ENCODE measurements around the gene DDX5.

DNA sequence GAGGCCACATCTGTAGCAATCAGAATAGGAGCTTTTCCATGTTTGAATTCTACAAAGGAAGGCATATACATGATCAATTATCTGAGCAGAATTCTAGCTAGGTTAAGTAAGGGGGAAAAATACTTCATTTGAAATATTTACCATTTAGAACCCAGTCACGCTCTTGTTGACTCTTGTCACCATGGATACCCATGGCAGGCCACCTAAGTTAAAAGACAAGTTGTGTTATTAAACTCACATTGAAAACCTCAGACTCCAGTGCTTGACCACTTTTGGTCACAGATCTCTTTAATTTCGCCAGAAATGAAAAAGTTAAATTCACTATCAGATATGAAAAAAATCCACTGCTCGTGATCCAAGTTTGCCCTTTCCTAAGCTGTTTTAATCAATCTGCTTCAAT lies 4.1 kb downstream of the DDX5 start:
- TF ChIP-seq, protein P1, sequence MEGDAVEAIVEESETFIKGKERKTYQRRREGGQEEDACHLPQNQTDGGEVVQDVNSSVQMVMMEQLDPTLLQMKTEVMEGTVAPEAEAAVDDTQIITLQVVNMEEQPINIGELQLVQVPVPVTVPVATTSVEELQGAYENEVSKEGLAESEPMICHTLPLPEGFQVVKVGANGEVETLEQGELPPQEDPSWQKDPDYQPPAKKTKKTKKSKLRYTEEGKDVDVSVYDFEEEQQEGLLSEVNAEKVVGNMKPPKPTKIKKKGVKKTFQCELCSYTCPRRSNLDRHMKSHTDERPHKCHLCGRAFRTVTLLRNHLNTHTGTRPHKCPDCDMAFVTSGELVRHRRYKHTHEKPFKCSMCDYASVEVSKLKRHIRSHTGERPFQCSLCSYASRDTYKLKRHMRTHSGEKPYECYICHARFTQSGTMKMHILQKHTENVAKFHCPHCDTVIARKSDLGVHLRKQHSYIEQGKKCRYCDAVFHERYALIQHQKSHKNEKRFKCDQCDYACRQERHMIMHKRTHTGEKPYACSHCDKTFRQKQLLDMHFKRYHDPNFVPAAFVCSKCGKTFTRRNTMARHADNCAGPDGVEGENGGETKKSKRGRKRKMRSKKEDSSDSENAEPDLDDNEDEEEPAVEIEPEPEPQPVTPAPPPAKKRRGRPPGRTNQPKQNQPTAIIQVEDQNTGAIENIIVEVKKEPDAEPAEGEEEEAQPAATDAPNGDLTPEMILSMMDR (conservative IDR thresholded peaks at IDR 0.05; ENCODE audit: low read length): no peak
- TF ChIP-seq EZH2phosphoT487 (IDR thresholded peaks at IDR 0.05; ENCODE audit: borderline replicate concordance): no peak
